HG03108 (cell line): ENCODE measurements around the gene OPTC.

ENCODE experiments used
- ATAC-seq: cut with Tn5 transposase; IDR thresholded peaks from one replicate; pipeline ENCODE4 v1.9.1; 2021; ENCODE audit warnings: moderate library complexity; ENCODE audit not compliant: unreplicated experiment

Gene OPTC

DNA sequence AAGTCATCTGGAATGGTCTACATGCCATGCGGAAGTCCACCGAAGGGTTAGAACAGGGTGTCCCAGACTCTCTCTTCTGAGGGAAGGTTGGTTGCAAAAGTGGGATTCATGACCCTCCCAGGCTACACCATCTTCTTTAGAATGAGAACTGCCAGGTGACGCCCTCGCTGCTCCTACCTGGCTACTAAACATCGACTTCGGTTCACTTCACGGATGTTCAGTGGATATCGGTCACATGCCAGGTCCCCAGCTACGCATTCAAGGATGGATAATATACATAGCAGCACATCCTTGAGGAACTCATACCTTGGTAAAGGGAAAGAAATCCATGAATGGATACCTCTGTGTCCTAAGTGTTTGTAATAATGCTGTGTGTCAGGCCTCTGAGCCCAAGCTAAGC is 3.3 kb upstream of the OPTC start:
- ATAC-seq = no peak

DNA sequence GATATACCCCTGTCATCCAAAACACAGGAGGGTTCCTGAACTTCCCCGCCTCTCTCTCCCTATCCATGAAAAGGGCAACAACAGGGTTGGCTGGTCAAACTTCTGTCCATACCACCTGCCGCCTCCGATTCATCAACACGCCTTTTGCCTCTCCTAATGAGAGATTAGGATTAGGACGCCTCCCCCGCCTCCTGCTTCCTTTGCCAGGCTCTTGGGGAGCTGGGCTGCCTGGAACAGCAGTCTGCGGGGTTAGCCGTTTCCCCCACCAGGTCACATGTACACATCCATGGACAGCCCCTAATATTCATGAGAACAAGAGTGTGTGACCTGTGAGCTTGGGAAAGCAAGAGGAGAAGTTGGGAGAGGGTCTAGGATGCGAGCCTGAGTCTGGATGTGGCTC is 2.3 kb upstream of the OPTC start:
- ATAC-seq = no peak

DNA sequence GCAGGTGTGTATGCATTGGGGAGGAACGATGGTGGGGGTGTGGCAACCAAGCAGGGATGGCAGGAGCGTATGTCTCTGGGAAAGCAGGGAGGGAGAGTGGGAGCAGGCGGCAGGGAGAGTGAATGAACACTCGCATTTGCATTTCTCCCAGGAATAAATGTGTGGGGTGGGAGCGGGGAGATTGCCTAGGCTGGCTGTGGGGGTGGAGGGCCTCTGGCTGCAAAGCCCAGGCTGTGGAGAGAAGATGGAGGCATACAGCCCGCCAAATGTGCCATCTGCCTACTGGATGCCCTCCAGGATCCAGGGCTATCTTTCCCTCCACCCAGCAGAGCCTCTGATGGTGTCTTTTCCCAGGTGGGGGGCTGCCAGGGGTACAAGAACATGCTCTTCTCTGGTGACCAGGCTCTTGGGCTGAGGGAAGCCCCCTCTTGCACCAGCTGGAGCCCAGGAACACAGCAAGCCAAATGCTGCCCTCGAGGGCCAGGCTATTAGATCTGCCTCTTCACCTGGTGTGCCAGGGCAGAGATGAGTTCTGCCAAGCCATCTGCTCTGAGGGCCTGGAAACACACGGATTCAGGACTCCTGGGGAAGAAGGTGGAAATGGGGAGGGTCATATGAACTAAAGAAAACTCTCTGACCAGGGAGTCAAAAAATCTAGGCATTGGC is 1.7 kb upstream of the OPTC start:
- ATAC-seq = no peak

DNA sequence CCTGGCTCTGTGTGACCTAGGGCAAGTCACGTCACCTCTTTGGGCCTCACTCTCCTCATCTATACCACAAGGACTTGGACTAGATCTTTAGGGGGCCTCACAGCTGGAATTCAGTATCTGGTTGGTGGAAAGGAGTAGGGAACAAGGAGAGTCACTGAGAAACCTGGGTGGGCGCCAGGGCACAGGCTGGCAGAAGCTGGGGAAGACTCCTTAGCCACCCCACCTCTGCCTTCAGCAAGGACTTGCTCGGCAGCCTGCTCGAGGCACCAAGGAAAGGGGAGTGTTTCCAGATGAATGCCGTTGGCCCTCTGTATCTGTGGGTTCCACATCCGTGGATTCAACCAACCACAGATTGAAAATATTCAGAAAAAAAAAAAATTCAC is 1.2 kb upstream of the OPTC start:
- no peak for ATAC-seq

DNA sequence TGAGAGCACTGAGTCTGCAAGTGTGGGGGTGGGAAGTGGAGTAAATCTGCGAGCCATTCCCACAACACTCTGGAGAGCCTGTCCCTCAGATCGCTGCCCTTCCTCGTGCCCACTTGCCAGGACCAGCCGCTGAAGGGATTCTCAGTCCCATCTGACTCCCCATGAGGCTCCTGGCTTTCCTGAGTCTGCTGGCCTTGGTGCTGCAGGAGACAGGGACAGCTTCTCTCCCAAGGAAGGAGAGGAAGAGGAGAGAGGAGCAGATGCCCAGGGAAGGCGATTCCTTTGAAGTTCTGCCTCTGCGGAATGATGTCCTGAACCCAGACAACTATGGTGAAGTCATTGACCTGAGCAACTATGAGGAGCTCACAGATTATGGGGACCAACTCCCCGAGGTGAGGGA is 1.9 kb downstream of the OPTC start:
- no peak for ATAC-seq

DNA sequence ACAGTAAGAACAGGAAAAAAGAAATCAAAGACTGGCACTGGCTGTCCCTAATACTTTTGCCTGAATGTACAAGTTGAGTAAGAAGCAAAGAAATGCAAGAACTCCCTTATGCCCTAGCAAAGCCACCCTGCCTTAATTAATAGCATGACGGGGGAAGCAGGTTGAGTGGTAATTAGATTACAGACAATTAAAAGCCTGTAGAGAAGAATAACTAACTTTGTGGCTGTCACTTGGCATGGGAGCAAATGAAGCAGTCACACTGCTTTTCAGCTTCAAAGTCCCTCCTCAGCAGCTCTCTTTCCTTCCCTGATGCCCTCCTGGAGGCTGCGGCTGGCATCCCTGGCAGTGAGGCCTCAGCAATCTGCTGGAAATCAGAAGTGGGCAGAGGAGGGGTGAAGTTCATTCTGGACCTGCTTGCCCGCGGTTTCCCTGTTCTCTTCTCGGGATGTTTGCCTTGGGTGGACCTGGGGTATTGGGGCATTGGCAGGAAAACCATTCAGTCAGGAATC is 3.4 kb downstream of the OPTC start:
- no peak for ATAC-seq

DNA sequence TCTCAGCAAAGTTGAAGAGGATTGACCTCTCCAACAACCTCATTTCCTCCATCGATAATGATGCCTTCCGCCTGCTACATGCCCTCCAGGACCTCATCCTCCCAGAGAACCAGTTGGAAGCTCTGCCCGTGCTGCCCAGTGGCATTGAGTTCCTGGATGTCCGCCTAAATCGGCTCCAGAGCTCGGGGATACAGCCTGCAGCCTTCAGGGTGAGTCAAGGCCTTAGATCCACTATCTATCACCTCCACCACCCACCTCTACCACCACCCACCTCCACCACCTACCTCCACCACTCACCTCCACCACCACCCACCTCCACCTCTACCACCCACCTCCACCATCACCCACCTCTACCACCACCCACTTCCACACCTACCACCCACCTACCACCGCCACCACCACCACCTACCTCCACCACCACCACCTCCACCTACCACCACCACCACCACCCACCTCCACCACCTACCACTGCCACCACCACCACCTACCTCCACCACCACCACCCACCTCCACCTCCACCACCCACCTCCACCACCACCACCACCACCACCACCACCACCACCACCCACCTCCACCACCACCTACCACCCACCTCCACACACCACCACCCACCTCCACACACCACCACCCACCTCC is 5.8 kb downstream of the OPTC start:
- ATAC-seq = no peak

DNA sequence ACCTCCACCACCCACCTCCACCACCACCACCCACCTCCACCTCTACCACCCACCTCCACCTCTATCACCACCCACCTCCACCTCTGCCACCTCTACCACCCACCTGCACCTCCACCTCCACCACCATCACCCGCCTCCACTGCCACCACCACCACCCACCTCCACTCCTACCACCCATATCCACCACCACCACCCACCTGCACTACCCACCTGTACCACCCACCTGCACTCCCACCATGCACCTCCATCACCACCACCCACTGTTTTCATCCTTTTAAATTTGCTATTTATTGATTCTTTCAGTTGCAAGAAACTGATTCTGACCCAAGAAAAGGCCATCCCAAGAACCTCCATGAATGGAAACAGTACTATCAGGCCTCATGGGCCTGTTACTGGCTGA is 6.3 kb downstream of the OPTC start:
- no peak for ATAC-seq

DNA sequence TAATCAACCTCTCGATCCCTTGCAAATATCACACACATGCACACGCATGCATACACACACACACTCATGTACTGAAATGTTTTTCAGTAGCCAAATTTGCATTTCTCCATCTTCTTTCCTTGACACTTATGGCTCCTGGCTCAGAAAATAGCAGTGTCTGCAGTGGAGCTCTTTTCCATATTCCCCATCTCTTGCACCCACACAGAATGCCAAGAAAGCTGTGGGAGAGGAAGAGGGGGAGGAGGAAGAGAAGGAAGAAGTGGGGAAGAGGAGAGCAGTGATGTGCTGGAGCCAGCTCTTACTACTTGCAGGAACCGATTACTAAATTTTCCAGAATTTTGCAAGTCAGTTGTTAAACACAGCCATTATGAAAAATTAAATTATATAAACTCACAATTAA is 9.9 kb downstream of the OPTC start:
- no peak for ATAC-seq

DNA sequence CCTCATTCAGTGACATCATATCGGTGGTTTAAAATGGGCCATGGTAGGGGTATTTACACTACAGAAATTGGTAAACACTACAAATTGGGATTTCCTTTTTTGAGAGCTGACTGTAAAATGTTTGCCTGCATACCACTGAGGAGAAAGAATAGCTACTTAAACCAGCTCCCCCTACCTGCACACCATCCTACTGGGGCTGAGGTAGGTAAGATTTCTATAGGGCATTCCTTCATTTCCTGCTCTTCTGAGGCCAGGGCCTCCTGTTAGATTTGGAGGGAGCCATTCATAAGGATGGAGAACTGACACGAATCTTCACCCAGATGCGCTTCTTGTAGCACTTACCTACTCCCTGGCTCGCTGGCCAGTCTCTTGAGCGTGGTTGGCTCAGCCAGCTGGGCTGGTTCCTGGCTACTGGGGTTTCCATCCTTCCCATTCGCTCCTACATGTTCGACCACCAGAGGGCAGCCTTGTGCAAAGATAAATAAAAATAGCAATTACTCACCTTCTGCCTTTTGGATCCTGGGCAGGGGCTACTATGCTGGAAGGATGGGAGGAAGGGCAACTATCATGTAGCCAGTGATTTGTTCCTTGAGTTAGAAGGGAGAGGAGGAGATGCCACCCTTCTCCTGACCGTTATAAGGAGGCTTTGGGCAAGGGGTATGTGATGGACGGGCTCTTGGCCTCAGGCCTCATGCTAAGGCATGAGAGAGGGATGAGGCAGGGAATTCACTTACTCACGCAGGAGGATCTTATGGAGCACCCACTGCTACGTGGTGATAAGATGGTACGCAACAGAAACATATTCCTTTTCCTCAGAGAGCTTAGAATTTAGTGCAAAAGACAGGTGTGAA is 10.7 kb downstream of the OPTC start:
- no peak for ATAC-seq

DNA sequence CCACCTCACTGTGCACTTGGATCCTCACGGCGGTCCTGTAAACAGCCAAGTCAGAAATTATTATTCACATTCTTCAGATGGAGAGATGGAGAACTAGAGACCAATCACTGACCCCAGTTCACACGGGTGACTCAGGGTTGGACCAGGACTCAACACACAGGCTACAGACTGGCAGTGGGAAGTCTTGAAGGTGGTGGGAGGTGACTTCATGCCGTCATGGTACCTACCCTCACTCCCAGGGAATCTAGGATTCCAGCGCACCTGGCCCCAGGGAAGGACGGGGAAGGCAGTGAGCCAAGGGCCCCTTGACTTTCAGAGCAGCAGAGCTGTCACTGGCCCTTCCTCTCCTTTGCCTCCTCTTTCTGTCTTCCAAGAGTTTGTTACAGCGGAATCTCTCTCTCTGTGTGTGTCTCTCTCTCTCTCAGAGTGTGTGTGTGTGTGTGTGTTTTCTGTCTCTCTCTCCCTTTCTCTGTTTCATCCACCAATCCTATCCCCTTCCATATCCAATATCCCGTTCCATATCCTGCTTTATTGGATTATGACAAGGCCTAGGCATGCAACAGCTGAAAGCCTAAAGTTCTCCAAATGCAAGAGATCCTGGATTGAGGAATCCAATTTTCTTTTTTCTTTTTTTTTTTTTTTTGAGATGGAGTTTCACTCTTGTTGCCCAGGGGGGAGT is 11.7 kb downstream of the OPTC start:
- ATAC-seq = no peak

DNA sequence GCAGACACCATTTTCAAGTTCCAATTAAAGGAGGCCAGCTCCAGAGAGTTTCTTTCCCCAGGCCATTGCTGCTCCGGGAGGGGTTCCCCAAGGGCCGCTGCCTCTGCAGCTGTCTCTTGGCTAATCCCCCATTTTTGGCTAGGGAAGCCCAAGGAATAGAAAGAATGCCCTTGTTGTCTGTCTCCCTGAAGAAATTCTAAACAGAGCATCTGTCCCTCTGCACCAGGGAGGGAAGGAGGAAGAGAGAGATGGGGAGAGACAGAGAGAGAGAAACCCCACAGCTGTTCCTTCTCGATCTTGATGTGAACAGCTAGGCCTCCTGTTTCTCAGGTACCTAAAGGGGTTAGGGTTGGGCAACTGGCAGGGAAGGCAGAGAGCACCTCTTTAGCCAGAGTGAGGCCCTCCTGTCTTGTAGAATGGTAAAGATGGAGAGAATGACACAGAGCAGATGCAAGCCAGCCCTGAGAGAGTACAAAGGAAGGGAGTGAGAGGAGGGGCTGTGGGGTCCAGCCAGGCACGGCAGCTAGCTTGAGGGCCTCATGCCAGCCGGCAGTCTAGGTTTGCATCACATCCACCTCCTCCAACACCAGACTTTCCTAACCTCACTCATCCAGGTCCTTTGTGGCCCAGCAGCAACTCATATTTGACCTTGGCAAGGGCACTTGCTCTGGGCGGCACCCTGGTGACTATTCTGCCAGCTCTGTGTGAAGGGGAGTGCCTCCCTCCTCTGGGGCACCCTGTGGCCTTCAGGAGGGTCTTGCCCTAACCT is 13.1 kb downstream of the OPTC start:
- ATAC-seq = no peak

DNA sequence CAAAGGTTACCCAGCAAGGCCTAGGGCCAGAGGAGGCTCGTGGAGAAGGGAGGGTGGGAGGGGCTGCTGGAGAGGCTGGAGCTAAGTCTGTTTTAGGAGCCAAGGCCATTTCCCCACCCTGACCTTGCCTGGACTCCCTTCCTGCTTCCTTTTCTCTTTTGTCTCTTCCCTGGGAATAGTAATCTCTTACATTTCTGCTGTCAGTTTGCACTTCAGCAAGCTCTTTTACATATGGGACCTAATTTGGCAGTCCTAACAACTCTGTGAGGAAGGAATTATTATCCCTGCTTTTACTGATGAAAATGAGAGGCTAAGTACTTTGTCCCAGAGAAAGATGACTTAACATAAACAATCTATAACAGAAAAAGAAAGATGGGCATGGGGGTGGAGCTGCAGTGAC is 13.8 kb downstream of the OPTC start:
- ATAC-seq = no peak

DNA sequence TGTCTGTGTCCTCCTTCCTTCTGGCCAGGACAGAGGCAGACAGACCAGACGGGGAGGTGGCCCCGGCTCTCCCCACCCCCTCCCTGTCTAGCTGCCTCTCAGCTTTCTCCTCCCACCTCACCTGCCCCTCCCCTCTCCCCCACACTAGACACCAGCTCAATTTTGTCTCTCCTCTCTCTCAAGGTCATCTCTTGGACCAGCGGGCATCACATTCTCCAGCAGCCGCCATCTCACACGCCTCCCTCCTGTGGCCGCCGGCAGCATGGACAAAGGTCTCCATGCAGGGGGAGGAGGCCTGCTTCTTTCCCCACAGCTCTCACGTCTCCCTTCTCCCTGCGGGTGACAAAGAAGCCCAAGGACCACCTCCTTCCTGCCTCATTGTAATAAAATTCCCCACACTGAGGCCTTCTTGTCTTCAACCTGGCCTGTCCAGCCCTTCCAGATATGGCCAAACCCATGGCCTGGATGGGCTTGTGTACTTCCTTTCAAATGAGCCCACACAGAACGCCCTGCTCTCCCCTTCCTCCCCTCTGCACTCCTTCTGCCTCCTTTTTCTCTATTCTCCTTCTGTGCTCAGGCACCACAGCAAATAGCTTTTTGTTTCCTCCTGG is 14.6 kb downstream of the OPTC start:
- ATAC-seq = no peak

DNA sequence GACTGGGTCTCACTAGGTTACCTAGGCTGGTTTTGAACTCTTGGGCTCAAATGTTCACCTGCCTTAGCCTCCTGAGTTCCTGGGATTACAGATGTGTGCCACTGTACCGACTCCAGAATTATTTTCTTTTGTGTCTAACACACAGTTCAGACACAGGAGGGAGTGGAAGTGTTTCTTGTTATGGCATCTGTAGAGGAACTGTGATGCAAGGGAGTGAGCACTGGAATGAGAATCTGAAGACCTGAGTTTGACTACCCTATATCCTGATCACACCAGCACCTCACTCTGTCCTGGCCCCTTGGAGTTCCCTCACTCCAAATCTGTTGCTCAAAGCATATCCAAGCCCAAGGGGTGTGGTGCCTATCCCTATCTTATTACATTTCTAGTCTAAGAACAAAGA is 15.2 kb downstream of the OPTC start:
- ATAC-seq = no peak

DNA sequence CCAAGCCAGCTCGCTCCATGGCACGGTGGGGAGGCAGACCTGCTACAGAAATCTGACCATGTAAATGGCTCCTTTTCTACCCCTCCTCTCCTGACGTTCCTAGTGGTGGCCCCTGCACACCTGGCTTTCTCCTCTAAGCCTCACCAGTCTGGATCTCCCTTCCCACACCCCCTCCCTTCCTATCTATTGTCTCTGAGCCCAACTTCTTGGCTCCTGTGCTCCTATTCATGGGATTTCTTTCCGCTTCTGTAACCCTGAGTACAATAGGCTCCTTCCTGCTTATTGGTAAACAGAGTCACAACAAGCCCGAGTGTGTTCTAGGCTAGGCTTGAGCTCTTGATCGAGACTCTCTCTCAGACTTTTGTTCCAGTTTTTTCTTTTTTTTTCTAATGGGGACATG is 17.6 kb downstream of the OPTC start:
- no peak for ATAC-seq

DNA sequence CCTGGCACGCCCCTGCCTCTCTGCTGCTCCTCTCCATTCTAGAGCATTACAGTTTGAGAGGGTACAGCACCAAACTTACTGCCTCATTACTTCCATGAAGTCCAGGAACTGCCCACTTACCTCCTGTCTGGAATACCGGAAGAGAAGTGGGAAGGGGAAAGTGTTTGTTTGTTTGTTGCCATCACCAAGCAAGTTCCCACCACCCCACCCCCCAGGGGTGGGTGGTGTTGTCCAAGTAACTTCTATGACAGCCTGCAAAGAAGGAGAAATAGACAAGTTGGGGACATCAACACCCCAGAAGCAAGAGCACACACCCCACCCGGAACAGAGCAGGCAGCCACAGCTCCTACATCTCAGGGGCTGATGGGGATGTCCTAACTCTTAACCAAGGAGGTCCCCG is 18.0 kb downstream of the OPTC start:
- no peak for ATAC-seq

DNA sequence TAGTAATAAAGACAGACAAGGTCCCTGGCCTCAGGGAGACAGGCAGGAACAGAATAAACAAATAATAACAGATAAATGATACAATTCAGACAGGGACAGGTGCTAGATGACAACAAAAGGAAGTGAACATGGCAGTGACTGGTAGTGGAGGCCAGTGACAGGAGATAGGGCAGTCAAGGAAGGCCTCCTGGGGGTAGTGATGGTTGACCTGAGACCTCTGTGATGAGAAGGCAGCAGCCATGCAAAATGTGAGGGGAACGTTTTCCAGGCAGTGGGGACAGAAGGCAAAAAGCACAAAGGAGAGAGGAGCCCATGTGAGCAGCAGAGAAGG is 18.5 kb downstream of the OPTC start:
- ATAC-seq = no peak

DNA sequence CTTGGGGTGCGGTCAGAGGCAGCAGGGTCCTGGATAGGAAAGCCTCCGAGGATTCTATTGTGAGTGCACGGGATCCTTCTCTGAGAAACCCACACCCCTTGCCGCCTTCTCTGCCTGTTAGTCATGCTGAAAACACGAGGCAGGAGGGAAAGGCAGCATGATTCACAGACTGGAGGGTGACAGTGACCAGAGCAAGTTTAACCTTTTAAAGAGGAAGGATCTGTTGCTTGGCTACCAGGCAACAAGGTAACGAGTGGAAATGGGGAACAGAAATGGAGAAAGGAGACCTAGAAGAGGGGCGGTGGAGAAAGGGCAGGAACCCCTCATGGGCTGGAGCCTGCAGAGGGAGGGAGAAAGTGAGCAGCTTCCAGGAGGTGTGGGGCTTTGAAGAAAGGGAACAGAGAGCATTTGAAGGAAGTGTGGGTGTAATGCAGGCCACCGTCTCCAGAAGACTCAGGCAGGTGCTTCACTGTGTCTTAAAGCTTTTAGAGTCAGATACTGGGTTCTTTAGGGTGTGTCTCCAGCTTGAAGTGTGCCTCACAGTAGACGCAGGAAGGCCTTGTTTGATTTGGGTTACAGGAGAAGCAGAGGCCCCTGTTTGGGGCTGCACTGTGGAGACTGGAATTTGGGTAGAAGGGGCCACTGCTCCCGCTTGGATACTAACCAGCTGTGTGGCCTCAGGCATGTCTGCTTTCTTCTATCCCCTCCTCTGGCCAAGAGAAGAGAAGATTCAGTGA is 19.1 kb downstream of the OPTC start:
- no peak for ATAC-seq

DNA sequence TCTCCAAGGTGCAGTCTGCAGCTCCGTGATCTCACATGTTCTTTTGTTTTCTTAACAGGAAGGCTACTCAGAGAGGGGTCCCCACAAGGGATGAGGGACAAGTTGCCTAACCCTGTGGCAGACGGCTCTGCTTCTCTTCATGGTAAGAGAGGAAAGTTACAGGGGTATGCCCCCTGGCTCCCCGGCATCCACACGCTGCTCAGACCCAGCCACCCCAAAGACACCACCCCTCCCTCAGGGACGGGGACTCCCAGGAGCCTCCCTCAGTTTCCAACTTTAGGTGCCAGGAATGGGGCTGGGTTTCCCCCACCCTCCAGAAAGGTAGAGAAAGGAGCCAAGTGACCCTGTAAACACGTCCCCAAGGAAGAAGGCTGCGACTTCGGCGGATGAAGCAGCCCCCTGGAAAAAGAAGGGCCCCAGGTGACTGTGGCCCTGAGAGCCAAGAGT is 19.7 kb downstream of the OPTC start:
- no peak for ATAC-seq
